Hippocampal formation (tissue), 2 donors: ENCODE measurements around the gene LANCL2.

Source experiments
- DNase-seq, 2 donors: peaks; one replicate each; lab custom pipeline; 2025; lab: John Stamatoyannopoulos, UW

LANCL2 gene

GRCh38 chr7:55438085-55438756, 73.1 kb downstream of the LANCL2 start:
- DNase-seq = no peak

- no peak for DNase-seq
These were observed 73.8 kb downstream of the LANCL2 start for GRCh38 chr7:55438757-55439525.

- peak; percentile 22 to 56 for DNase-seq
These were observed 74.5 kb downstream of the LANCL2 start for GRCh38 chr7:55439627-55440026.

DNA sequence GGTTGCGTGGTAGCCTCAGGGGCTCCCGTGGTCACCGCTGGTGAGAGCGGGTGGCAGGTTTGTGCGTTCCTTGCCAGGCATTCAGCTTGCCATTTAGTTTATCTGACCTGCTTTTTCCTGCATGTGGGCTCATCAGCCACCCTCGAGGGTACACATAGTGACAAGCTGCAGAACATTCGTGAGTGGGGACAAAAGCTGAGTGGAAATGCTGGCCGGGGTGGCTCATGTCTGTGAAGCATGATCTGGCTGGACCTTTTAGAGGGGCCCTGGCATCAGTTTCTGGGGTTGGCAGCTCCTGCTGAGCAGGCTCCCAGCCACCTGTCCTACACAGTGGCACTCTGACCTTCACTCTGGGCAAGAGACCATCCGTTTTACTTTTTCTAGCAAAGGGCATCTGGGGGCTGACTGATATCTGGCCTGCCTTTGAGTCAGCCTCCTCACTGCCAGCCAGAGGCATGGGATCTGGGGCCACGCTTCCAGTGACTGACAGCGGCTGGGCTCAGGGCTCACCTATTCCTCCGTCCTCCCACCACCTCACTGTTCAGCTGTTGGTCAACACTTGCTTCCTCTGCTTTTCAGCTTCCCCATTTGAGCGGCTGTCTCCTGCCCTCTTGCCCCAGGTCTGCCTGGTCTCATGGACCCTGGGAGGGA, 75.0 kb downstream of the LANCL2 start:
- DNase-seq = no peak

DNA sequence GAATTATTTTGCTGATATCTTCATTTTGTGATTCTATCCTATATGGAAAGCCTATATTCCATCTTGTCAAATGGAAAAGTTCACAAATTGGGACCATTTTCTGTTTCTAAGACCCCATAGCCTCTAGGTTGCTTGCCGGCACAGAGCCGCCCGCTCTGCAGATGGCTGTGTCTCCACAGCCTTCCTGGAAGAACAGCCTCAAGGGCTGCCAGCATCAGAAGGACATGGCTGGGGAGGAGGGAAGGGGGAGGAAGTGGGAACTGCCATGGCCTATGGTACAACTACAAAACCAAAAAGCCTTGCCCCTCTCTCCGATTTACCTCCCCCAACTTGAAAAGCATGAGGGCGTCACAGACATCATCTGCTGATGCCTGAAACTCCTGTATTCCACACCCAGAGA, 75.9 kb downstream of the LANCL2 start:
- DNase-seq = no peak

GRCh38 chr7:55441774-55442522, 76.8 kb downstream of the LANCL2 start:
- DNase-seq = peak in 1 of 2 donors; percentile 42

GRCh38 chr7:55444786-55445185, 79.6 kb downstream of the LANCL2 start:
- no peak for DNase-seq

DNA sequence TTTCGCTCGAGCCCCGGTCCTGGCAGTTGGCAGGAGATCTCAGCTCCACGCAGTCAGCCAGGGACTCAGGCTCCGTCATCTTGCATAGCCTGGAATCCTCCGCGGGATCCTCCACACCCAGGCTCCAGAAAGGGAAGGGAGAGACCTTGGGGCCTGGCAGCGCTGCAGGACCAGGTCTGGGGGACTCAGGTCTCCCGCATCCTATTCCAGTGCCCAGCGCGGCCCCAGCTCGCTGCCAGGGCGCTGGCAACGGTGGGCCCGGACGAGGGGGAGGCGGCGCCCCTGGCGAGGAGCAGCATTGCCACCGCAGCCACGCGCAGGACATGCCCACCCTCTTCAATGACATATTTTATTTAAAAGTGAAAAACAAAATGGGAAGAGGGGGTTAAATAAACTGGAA, 83.4 kb downstream of the LANCL2 start:
- no peak for DNase-seq

- DNase-seq = no peak
These were observed 84.3 kb downstream of the LANCL2 start for GRCh38 chr7:55449205-55449991.

DNA sequence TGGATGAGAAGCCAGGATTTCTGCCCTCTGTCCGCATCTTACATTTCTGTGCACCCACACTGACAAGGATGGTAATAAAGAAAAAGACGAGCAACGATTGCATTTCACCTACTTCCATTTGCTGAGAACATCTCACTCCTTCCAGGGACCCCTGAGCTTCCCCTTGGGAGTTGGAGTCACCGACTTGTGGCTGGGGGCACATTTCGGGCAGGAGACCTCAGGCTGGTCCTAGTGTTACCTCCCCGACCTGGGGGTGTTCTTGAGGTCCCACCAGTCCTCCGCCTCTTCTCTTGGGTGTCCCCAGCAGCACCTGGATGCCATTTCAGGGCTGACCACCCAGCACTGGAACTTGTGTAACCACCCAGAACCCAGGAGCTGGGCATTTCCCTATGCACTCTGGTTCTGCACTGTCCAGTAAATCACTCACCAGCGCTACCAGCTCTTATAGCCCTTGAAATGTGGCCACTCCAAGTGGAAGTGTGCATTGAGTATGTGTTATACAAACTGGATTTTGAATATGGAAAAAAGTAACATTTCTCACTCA, 84.9 kb downstream of the LANCL2 start:
- DNase-seq = no peak

- DNase-seq = no peak
These were observed 87.8 kb downstream of the LANCL2 start for GRCh38 chr7:55452971-55453370.

DNA sequence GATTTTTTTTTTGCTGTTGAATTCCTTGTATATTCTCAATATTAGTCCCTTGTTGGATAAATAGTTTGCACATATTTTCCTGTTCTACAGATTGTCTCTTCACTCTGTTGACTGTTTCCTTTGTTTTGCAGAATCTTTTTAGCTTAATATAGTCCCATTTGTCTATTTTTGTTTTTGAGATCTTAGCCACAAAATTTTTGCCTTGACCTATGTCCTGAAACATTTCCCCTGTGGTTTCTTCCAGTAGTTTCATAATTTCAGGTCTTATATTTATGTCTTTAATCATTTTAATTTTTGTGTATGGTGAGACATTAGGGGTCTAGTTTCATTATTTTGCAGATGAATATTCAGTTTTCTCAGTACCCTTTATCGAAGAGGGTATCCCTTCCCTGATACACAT, 92.7 kb downstream of the LANCL2 start:
- no peak for DNase-seq

GRCh38 chr7:55458351-55458750, 93.2 kb downstream of the LANCL2 start:
- no peak for DNase-seq

DNA sequence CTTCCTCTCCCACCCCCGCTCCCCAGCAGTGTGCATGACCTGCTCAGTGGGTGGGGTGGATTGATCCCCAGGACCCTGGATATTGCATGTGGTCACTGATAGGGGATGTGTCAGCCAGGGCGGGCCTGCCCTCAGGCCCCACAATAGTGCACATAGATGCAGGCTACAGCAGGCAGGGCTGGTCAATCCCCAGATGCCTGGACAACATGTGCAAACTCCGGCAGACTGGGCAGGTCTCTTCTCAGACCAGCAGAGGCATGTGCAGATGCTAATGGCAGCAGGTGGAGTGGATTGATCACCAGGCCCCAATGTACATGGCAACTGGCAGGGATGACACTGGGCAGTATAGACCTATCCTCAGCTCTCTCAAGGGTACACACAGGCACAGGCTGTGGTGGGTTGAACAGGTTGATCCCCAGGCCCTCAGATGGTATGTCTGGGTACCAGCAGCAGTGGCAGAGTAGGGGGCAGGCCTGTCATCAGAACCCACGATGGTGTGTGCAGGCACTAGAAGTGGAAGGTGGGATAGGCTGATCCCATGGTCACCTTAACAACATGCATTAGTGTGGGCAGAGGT, 98.6 kb downstream of the LANCL2 start:
- DNase-seq = no peak

DNA sequence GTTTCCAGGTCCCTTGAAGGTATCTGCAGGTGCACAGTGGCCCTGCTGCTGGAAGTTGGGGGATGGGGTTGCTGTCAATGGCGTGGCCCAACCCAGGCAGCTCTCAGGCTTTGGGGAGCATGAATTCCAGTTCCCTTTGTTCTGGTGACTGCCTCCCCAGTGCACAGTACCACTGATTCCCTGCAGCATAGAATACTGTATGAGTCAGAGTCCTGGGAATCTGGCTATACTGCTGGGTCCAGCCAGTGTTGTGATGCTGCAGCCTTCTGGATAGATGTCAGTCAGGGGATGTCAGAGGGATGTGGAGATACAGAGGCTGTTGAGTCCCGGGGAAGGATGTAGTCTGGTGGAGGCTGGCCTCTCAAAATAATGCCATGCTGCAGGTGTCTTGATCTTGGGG, 99.3 kb downstream of the LANCL2 start:
- DNase-seq = no peak

GRCh38 chr7:55465691-55466090, 100.6 kb downstream of the LANCL2 start:
- DNase-seq = no peak

DNA sequence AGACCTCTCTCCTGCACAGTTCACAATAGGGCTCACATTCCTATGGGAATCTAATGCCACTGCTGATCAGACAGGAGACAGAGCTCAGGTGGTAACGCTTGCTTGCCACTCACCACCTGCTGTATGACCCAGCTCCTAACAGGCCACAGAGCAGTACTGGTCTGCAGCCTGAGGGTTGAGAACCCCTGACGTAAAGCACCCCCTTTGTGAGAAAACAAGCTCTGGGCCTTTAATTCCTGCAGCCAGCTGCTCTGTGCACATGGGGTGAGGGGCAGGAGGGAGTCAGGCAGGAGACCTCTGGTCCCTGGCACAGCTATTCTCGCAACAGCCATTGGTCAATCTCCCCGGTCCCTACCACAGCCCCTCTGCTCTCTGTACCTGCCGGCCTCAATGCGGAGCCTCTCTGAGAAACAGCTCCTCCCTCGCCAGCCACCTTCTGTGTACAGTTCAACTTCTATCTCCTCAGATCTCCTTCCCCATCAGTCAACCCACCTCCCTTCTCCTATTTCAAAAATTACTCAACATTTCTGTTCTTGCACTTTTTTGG, 102.0 kb downstream of the LANCL2 start:
- no peak for DNase-seq

DNA sequence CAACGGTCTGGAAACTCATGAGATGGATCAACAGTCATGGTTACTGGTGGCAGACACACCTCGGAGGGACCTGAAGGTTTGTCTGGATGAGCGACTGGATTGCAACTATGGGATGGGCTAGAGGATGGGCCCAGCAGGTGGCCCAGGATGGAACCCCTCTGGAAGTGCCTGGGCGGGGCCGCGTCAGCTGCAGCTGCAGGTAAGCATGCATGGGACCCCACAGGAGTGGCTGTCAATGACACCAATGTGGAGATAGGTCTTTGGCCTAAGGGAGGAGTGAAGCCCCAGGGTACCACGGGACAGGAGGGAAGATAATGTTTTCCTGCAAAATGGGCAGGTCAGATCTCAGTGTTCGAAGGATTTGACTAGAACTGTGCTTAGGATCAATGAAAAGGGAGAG, 103.4 kb downstream of the LANCL2 start:
- DNase-seq = no peak

DNA sequence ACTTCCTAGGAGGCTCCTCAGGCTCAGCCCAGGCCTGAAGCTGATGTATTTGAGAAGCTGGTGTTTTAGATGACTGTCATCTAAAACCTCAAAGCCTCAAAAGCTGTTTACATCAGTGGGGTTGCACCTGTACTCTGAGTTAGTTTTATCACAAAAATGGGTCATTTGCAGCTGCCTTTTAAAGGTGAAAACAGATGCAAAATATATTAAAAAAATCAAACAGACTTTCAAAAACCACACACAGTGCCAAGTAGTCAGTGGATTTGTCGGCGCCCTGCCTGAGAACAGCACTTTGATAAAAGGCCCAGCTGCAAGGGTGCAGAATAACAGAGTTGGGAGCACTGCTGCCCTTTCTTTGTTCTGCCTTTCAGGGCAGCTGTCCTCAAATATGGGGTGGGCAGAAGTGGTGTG, 104.1 kb downstream of the LANCL2 start:
- DNase-seq = peak in 1 of 2 donors; percentile 23

DNA sequence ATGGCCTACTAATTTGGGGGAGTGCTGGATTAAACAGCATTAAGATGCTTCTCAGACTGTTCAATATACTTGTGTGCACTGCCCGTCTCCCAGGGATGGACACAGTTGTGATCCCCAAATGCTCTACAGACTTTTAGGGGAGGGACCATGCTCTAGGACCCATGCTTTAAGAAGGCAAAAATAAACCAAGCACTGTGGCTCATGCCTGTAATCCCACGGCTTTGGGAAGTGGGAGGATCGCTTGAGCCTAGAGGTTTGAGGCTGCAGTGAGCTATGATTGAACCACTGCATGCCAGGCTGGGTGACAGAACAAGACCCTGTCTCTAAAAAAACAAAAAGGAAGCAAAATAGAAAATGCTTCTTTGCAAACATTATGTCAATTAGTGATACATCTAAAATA, 104.6 kb downstream of the LANCL2 start:
- DNase-seq = no peak

DNA sequence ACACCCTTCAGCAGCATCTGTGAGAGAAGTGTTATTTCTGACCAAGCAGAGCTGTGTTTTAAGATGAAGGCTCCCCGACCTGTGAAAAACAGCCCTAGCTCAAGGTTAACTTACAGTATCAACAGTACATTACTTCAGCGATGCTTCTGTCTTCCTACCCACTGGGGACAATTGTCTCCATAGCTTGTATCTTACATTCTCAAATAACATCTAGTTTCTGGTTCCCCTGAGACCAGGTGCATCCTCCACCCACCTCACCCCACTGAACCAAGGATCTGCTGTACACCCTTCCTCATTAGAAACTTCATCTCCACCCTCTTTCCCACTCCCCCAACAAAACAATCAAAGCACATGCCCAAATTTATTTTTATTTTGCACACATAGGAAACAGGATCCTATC, 105.1 kb downstream of the LANCL2 start:
- no peak for DNase-seq
